GM21529 (cell line): Measurements from ENCODE around the gene APBA2.

Source experiments
- ATAC-seq: cut with Tn5 transposase; IDR thresholded peaks from one replicate; pipeline ENCODE4 v1.9.1; 2021; ENCODE audit not compliant: unreplicated experiment

Gene APBA2

DNA sequence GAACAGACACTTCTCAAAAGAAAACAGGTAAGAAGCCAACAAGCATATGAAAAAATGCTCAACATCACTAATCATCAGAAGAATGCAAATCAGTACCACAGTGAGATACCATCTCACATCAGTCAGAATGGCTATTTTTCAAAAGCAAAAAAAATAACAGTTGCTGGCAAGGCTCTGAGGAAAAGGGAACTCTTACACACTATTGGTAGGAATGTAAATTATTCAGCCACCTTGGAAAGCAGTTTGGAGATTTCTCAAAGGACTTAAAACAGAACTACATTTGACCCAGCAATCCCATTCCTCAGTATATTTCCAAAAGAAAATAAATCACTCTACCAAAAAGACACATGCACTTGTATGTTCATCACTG lies 95.6 kb downstream of the APBA2 start:
- ATAC-seq, result no peak

DNA sequence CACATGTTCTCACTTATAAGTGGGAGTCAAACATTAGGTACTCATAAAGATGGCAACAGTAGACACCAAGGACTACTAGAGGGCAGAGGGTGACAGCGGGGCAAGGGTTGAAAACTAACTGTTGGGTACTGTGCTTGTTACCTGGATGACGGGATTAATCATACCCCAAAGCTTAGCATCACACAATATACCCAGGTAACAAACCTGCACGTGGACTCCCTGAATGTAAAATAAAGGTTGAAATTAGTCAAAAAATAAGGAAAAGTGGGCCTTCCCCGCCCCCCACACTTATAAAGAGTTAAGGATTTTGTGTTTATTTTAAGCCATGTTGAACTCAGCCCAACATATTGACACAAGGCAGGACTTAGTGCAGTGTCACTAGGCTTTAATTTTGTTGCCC lies 96.1 kb downstream of the APBA2 start:
- ATAC-seq, result no peak

DNA sequence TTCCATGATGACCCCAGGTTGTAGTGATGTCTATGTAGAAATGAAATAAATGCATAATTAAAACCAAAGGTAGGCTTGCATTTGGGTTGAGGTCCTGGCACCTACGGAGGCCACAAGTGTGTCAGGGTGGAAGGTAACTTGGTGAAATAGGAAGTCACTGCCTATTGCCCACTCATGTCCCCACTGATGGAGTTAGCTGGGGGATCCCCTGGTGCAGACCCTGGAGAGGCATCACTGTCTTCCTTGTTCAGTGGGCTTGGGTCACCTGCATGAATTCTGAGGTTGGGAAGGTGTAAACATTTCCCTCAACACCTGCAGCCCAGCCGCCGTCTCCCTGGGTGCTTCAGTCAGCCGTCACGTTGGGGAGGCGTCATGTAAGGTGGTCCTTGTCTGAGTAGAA lies 97.1 kb downstream of the APBA2 start:
- no peak for ATAC-seq

DNA sequence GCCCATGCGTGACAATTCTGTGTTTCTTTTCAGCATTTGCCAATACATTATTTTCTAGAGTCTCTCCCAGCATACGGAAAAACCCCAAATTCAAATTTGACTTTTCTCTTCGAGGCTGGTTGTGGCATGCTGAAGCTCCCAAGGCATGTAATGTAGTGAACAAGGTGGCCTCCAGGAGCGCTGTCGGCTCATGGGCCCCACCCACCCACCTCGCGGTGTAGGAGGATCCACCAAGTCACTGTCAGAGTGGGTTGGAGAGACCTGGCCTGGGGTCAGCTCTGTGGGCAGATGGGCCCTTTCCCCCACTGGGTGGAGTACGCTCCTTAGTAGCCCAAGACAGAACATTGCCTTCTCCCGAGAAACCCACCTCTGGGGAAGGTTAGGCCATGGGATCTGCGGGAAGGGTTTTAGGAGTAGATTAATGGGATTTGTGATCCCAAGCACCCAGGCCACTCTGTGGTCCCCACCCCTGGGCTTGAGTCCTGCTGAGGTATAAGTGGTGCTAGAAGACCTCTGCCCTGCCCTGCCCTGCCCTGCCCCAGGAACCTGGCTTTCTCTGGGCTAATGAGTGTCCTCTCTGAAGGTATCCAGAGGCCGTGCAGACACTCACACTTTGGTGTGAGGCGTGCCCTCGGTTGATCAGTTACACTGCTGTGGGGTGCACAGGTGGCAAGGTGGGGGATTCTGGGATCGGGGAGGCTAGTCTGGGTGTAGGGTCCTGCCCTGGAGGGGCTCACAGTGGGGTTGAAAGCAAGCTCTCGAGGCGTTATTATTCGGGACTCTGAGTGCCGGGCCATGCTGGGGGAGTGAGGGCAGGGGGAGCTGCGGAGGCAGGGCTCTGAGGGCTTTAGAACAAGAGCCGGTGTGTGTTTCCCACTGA lies 97.9 kb downstream of the APBA2 start:
- ATAC-seq, result no peak

DNA sequence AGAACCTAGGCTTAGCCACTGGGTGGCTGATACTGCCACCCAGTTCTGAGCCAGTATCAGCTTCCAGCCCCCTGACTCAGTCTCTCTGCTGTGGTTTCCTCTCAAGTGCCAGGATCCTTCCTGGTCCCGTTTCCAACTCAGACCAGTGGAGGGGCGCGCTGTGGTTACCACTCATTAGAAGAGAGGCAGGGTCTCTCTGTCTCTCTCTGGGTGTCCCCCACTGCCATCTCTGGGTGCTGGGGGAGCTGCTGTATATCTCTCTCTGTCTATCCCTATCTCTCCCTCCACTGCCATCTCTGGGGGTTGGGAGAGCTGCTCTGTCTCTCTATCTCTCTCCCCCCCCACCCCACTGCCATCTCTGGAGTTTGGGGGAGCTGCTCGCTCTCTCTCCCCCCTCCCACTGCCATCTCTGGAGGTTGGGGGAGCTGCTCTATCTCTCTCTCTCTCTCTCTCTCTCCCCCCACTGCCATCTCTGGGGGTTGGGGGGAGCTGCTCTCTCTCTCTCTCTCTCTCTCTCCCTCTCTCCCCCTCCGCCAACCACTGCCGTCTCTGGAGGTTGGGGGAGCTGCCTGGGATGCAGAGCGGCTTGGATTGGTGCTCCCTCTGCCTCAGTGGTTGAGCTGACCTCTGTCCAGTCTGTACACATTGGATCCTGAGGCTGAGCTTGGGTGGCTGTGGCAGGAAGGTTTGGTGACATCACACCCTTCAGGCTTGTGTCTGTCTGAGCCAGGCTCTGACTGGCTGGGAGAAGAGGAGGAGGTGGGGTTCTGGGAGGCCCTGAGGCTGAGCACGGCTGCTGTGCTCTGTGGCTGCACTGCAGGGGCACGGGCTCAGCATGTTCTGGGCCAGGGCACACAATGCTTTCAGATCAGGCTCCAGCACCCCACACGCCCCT lies 98.9 kb downstream of the APBA2 start:
- ATAC-seq, result no peak

DNA sequence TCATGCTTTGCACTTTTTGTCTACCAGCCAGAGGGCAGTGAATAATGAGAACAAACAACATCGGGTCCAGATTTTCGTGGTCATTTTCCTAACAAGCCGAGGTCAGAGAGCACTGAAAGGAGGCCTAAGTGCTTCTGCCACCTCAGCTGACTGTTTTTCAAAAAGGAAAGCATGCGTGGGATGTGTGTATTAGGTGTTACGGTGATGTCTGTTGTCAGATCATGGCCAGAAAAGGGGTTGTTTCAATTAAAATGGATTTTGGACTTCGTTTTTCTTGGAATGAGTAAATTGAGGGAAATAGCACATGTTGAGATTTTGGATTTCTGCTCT lies 99.5 kb downstream of the APBA2 start:
- ATAC-seq, result no peak

DNA sequence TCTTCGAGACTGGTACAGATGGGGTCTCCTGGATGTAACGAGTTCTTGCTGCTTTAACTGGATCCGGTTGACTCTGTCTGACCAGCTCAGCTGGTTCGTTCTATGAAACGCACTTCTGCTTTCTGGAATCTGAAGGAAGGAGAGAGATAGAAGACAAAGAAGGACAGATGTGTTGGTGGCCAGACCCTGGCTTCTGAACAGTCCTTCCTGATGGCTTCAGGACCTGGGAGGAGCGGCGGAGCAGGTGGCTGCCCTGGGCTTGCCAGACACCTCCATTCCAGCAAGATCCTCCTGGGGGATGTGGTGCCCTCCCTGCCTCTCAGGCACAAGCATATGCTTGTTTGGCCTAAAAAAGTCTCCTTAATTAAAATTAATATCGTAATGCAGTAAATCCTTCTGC lies 99.9 kb downstream of the APBA2 start:
- ATAC-seq, result no peak

DNA sequence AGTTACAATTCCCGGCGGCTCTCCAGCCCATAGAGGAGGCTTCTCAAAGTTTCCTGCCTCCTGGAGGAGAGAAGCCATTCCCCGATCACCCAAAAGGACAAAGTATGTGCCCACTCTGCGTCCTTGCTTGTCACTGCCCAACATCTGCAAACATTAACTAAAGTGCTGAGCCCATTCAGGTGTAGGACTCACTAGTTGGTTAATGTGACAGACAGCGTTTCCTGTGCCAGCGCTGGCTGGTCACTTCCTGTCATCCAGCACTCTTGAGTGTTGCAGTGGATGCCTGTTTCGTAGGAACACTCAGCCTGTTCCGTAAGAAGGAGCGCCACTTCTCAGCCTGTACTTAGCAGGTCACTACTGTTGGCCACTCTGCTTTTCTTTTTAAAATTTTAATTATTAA lies 100.3 kb downstream of the APBA2 start:
- no peak for ATAC-seq

DNA sequence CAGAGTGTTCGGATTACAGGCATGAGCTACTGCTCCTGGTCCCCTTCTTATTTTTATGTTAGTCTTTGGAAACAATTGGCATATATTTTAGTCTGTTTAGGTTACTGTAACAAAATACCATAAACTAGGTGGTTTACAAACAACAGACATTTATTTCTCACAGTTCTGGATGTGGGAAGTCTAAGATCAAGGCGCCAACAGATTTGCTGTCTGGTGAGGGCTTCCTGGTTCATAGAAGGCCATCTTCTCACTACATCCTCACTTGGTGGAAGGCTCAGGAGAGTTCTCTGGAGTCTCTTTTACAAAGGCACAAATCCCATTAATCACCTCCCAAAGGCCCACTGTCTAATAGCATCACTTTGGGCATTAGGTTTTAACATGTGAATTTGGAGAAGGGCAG lies 101.0 kb downstream of the APBA2 start:
- ATAC-seq, result no peak

DNA sequence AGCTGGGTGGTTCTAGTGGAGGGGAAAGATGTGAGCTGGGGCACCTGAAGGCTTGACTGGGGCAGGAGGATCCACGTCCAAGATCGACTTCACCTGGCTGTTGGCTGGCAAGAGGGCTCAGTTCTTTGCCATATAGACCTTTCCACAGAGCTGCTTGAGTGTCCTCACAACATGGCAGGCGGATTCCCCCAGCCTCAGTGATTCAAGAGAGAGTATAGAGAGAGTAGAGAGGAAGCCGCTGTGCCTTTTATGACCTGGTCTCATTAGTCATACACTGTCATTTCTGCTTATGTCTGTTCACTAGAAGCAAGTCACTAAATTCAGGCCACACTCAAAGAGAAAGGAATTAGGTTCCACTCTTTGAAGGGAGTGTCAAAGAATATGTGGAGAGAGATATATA lies 101.6 kb downstream of the APBA2 start:
- no peak for ATAC-seq

DNA sequence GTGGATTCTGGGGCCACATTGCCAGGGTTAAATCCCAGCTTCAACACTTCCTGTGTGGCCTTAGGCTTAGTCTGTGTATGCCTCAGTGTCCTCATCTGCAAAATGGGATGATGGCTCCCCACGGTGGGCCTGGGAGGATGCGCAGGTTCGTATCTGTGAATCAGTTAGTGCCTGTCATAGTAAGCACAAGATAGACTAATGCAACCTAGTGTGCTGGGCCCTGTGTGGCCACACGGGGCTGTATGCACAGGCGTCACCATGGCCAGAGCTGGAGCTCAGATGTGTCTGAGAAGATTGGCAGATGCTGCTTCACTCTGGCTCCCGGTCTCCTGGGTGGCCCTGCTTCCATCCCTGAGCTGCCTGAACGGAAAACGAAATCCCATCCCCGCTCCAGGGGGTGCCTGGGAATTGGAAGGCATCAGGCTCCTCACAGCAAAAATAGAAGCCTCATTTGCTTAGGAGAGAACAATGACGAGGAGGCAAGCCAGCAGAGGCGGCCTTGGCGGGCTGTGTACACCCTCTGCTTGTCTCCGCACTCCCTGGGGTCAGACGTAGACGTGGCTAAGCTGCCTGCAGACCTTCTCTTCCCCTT lies 103.6 kb downstream of the APBA2 start:
- no peak for ATAC-seq

DNA sequence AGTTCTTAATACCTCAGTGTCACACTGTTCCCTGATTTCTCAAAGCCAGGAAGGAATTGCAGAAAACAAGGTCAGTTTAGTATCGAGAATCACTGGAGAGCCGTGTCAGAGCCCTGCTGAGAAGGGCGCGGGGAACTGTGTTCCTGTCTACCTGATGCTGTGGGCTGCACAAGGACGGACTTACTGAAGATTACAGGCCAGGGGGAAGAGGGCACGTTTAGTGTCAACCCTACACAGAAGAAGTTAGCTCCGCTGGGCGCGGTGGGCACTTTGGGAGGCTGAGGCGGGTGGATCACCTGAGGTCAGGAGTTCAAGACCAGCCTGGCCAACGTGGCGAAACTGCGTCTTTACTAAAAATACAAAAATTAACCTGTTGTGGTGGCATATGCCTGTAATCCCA lies 104.1 kb downstream of the APBA2 start:
- no peak for ATAC-seq

DNA sequence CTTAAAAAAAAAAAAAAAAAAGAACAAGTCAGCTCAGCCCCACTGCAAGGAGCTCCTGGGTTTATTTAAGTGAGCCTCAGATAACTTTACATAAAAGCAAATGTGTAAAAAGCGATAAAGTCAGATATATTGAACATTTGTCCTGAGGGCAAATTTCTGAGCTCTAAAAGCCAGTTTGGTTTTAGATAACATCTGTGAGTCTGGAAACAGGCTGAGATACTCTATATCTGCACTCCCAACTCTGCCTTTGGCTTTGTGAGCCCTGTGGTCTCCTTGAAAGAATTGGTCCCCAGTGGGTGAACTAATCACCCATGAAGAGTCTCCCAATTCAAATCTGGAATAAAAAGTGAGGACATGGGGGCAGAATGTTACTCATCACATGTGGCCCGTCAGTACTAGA lies 104.6 kb downstream of the APBA2 start:
- ATAC-seq, result no peak

DNA sequence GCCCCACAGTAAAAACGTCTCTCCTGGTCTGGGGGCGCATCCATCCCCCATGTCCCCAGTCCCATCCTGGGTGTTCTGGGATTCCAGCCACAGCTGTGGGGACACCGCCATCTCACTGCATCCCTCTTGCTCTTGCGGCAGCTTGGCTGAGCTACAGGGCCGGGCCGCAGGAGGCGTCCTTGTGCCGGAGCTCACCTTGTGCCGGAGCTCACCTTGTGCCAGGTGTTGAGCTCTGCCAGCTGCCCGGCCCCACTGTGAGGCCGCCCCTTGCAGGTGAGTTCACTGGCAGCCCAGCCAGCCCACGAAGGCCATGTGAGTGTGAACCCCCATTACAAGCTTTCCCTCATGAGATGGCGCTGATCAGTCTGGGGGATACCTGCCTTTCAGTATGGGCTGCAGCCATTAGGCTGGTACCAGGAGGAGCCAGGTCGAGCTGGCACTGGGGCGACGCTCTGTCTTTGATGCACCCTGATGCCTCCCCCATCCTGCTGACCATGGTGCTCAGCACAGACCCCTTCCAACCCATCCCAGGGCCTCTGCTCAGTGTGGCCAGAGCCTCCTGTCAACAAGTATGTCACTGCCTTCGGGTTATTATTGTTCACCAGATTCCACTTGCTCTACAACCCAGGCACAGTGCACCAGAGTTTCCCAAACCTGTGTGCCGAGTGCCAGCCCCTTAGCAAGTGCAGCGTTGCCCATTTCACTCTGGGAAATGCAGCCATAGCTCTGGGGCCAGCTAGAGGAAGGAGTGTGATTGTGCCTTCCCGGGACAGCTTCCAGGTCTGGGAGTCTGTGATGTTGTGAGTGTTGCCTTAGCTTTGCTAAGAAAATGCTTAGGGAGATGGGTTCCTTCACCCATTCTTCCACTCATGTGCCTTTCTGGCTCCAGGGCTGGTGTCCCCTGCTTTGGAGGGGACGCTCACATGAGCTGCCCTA lies 105.7 kb downstream of the APBA2 start:
- ATAC-seq, result no peak

DNA sequence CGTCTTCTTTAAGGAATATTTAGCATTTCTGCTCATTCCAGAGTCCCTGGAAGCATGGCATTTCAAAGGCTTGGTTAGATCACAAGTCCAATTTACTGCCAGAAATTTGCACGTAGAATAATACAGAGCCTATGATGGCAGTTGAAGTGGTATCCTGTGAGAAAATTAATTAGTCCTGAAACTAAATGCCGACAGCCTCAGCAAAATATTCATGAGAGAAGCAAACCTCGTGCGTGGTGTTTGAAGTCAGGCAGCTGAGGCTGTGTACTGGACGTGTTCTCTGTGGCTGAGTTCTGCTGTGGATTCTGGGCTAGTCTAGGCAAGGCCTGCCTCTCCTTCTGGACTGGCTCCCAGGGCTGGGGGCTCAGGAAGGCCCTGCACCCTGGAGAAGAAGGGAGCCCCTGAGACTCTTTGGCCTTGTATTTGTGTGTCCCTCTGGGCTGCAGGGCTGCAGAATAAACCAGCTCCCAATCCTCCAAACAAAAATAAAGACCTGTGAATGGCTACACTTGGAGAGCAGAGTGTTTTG lies 106.6 kb downstream of the APBA2 start:
- ATAC-seq, result no peak

DNA sequence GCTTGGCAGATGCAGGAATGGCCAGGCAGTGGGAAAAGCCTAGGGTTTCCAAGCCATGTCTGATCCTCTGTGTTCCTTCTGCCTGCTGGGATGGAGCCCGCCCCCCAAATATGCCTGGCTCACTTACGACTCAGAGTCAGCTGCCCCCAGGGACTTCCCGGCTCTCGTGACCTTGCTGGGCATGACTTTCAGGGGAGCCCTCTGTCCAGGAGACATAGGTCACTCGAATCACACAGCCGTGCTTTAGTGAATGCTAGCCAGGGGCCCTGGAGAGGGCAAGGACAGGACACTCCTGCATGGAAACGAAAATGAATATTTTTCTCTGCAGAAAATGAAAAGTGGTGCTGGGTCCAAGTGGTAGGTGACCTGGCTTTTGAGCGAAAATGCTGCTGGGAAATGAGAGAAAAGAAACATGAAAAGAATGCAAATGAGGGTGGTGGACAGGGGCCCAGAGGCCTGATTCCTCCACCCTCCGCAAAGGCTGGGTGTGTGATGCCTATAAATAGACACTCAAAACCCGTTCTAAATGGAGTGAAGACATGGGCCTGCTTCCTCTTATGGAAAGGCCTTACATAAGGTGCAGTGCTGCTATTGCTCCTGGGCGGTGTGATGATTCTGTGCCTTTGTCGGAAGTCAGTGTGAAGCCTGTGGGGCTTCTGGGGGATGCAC lies 107.4 kb downstream of the APBA2 start:
- ATAC-seq, result no peak

DNA sequence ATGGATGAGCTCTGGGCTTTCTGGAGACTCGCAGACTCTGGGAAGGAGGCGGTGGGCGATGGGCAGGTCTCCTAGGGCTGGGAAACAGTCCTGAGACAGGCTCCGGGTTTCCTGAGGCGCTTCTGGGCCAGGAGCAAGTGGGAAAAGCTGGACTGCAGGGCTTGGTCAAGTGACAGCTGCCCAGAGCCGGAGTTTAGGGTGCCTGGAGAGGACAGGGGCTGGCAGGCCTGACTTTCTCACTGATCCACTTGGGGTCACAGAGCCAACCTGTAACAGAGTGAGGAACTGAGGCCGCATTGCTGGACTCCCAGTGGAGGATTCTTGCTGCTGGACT lies 107.9 kb downstream of the APBA2 start:
- no peak for ATAC-seq

DNA sequence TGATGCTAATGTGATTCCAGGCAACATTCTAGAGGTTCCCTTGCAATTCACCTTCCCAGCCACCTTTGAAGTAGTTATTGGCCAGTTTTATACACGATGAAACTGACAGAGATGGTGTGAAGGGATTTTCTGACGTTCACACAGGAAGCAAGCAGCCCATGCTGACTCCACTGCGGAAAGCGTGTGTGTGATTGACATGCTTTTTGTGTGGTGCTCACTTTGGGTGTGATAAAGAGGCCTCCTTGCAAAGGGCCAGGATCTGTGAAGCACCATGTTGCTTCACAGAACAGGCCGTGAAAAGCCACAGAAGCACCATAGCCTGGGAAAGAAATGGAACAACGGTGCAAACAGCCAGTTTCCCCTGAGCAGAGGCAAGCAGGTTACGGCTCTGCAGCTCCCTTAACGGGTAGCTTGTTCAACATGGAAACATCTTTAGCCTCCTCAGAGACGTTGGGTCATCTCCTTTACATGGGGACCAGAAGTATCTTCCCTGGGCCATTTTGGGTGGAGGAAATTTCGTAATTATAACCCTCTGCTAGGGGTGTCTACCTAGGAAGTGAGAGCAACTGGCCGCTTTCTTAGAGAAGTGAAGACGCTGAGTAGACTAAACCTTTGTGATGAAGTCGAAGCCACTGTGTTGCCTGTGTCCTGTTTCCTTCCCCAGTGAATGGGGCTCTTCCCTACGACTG lies 108.5 kb downstream of the APBA2 start:
- ATAC-seq, result no peak

DNA sequence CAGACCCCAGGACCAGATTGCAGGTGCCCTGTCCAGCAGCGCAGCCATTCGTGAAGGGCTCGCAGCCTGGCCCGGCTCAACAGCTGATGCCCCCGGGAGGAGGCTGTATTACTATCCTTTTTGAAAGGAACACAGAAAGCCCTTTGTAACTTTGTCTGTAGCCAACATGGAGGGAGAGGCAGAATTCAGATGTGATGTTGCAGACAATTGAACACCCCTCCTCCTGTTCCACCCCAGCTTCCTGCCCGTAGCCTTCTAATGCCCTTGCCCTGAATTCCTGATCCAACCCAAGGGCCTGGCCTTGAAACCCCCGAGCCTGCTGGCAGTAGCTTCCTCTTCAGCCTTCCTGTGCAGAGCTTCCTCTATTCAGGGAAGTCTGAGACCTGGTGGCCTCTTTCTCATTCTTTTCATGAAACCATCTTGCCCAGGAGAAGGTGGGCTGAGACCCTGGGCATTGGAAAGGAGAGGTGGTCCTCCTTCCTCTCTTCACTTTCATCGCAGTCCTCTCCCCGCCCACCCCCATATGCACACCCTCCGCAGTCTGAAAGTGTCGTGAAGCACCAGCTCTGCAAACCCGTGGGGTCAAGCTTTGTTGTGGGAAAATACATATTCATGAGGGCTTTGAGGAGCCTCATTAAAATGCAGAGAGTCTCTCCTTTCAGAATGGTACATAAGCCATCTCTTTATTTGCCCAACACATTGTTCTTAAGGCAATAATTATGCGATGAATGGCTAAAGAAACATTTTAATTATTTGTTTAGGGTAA lies 109.2 kb downstream of the APBA2 start:
- no peak for ATAC-seq
